Iris pigment epithelial cell (primary cell): ENCODE measurements around the gene TEP1.
"Not testable (repeated sequence)": the region's sequence is repeated elsewhere in the genome, so short reads cannot be mapped to it uniquely, and the experiment has no call there.

Experiments used
- DNase-seq: peaks from one replicate; pipeline ENCODE4 v3.0.0-alpha.2; 2011; ENCODE audit warnings: low read depth

Gene TEP1

DNA sequence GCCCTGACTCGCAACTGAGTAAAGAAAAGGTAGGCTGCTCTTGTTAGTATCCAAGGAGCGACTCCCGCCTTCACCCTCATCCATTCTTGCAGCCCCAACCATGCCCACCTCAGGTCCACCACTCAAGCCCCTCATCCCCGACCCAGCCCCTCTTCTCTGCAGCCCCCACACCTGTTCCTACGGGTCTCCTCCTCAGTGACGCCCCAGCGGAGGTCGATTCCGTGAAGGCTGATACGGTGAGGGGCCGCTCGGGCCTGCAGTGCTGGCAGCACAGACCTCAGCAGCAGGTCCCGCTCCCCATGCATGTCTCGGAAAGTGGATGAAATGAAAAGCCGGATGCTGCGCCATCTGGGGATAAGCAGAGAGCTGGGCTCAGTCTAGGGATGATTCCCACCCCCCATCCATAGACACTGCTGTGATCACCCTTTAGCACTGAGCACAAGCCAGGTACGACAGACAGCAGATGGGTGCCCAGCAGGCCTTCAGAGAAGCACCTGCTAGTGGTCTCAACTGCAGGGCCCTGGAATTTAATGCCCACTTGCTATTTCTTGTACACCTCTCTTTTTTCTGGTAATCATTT, 26.9 kb downstream of the TEP1 start:
- DNase-seq = no peak

DNA sequence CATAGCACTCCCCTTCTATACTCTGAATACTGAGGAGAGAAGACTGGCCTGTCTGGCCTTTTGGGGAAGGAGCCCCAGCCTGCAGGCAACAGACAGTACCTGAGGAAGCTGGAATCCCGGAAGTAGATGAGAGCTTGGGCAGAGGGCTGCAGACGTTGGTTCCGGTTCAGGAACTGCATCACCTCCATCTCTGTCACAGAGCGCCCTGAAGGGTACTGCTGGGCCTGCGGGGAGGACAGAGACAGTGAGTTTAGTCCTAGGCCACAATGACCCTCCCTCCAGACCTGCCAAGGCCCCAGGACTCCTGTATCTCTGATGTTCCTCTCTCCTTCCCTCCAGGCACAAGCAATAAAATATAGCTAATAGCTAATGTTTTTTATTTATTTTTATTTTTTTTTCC, 28.4 kb downstream of the TEP1 start:
- DNase-seq = no peak

DNA sequence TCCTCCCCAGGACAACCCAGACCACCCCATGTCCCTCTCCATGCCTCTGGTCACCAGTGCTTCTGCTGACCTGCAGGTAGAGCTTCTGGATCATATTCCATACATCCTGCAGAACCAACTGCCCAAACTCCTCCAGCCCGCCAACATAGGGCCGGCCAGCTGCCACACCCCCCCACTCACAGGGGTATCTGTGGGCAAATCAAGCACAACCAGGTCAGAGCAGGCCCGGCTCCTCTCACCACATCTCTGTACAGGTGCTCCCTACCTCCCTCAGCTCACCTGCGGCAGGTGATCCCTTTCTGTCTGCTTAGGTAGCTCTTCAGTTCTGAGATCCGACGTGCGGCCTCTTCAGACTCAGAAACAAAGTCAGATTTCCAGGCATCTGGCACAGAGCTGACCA, 29.0 kb downstream of the TEP1 start:
- DNase-seq = no peak

DNA sequence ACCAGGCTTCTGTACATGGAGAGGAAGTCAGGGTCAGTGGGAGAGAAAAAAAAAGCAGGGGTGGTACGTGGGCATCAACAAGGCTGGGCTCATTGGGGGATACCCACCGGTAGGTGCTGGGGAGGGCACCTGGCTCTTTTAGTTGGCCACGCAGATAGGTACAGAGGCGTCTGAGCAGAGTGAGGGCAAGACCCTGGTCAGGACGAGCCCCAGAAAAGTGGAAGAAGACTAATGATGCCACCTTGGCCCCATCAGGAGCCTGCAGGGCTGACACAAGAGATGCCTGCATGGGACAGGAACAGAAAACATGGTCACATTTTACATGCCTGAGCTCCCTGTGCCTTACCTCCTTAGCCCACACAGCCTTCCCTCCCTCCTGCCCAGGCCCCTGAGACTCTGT, 29.7 kb downstream of the TEP1 start:
- no peak for DNase-seq

DNA sequence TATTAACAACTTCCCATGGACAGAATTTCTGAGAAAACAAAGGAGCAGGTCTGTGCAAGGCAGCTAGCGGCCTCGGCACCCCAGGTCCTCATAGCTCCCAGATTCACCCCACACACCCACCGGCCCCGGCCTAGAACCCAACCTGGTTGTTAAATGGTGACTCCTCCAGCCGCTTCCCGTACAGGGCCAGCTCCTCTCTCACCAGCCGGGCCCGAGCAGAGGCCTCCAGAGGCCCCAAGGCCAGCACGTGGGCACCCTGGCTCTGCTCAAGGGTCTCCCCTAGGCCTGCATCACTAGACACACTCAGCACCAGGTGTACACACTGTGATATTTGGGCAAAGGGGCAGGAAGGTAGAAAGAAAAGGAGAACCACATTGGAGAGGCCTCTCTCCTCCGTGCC, 30.3 kb downstream of the TEP1 start:
- no peak for DNase-seq

DNA sequence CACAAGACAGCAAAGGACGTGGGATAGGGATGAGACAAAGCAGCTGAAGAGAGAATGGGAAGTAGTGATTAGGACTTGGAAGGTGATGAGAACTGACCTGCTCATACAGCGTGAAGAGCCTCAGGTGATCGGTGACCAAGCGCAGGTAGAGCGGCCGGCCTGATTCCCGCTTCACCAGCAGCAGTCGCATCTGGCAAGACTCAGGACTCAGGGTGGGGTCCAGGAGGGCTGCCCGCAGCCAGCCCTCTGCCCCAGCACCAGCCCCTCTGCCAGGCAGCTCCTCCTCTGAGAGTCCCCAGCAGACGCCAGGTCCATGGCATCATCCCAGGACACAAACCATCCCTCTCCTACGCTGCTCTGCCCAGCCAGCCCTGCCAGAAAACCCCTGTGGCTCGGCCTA, 30.8 kb downstream of the TEP1 start:
- DNase-seq = no peak

DNA sequence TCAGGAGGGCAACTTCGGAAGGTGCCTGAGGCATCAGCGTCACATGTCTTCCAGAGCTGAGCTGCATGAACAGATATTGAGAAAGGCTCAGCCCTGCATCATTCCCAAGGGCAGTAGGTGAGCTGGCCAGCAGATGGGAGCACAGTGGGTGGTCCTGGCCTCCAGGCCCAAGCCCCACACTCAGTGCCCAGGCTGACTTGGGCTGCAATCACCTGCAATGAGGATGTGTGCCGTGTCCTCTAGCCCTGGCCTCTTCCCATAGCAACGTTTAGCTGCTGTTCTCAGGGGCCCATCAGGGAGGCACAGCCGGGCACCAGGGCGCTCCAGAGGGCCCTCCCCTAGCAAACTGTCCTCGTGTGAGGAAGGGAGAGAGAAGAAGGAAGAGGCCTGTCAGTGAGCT, 32.0 kb downstream of the TEP1 start:
- DNase-seq = no peak

DNA sequence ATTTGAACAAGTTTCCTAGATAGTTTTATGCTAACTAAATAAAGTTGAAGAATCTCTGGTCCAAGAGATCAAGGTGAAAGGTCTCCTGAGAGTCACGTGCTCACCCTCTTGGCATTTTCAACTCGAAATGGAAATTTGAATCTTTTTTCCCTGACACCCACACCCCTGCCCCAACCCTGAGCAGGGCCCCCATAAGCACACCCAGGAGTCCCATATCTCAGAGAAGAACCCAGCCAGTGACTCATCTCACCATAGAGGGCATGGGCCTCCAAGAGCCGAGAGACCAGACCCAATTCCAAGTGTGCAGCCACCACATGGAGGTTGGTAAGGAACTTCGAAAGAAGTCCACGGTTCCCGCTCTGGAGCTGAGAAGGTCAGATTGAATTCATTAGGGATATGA, 32.6 kb downstream of the TEP1 start:
- DNase-seq = no peak

DNA sequence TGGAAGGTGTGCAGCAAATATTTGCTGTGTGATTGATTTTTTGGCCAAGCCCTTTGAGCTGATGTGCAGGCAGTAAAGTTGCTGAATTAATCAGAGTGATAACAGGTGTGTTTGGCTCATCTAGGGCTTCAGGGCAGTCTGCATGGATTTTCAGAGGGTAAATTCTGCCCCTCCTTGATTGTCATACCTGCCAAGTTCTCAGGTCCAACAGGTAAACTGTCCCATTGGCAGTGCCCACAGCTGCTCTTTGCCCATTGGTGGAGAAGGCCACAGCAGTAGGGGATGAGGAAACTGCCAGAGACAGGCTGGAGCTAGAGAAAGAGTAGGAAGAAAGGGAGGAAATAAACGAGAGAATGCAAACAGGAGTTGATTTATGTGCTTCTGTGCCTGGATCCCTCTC, 33.6 kb downstream of the TEP1 start:
- DNase-seq = no peak

DNA sequence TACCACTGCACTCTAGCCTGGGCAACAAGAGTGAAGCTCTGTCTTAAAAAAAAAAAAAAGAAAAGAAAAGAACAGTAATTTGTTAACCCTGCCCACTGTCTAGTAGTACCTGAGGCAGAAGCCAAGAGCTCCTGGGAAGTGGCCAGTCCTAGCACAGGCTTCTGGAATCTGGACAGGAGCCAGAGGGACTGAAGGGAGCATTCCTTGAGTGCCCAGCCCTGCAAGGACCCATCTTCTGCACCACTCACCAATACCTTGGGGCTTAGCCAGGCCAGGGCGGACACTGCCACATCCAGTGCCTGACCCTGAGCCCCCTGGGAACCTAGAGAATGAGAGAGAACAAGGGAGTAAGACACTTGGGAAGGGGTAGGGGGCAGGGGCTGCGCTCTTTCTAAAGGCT, 36.1 kb downstream of the TEP1 start:
- DNase-seq = no peak

DNA sequence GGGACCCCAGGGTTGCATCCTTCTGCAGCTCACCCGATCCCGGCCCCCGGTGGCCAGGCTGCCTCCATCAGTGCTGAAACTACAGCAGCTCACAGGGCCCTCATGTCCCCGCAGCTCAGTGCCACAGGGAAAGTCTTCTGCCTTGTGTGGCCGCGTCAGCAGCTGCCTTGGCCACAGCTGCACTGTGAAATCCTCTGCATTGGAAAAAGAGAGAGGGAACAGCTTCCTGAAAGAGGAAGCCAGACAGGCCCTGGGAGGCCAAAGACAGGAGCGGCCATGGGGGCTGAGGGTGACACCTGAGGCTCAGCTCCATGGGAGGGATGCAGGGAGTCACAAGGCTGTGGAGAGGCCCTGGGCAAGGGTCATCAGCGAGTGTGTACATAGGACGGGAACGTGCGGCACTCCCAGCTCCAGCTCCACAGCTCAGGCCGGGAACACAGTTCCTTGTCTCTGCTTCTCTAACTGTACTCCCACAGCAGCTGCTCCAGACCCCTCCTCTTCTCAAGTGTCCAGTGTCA, 37.2 kb downstream of the TEP1 start:
- no peak for DNase-seq

DNA sequence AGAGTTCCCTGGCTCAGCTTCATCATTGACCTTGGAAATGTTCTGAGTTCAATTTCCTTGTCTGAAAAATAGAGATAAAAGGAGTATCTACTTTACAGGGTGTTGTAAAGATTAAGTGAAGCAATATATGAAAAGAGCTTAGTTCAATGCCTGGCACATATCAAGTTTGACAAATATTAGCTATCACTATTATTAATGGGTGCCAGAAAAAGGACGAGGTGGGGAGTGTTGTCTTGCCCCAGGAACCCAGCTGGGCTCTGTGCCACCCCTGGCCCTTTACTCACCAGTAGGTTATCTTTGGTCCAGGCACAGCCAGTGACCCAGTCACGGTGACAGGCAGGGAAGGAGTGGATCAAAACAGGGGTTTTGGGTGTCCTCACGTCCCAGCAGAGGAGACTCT, 37.8 kb downstream of the TEP1 start:
- no peak for DNase-seq

DNA sequence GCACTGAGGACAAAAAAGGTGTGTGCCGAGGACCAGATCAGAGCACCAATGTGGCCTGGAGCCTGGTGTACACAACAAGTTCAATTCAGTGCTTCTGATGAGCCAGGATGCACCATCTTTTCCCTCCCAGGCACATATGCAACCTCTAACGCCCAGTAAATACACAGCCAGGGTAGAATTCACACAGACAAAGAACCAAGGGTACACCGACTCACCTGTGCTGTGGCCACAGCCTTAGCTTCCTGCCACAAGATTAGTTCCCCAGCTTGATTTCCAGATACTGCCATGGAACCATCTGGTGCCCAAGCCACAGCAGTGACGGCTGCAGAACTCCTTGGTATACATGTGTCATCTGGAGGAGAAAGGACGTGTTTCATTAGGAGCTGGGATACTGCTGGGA, 40.5 kb downstream of the TEP1 start:
- DNase-seq = no peak

DNA sequence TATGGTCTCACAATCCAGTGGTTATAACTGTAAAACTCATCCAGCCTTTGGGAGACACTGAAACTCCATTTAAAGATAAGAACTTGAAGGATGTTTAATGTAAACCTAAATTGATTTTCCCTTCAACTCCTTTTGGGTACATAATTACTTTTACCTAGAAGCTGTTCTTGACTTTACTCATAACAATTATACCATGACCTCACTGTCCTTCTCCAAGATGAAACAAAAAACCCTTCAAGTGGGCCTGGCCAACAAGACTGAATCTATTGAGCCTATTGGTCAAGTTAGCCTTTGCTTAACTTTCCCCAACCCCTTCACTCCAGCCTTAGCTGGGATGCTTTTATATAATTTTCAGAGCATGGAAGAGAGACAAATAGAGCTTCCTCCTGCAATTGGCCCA, 47.4 kb downstream of the TEP1 start:
- no peak for DNase-seq

DNA sequence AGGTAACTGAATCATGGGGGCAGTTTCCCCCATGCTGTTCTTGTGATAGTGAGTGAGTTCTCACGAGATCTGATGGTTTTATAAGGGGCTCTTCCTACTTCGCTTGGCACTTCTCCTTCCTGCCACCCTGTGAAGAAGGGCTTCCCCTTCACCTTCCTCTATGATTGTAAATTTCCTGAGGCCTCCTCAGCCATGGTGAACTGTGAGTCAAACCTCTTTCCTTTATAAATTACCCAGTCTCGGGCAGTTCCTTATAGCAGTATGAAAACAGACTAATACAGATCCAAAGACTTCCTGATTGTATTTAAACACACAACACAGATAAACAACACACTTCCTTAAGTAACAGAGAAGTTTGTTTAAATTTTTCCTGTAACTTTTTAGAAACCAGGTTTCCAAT, 54.8 kb downstream of the TEP1 start:
- DNase-seq = not testable (repeated sequence)

DNA sequence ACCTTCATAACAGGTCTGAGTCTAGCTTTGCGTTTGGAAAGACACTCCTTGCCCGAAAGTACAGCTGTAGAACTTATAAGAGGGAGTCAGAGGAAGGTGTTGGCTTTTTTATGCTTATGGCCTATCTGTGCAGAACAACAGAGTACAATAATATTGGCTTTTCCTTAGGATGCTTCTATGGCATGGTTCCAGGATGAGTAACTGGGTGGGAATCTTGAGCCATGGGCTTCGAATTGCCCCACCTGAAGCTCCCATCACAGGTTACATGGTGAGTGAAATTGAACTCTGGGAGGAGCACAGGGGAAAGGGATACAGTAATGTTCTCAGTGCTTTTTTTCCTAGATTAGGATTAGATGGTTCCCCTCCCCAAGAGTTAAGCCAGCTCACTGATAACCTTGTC, 56.9 kb downstream of the TEP1 start:
- peak; percentile 24 for DNase-seq

DNA sequence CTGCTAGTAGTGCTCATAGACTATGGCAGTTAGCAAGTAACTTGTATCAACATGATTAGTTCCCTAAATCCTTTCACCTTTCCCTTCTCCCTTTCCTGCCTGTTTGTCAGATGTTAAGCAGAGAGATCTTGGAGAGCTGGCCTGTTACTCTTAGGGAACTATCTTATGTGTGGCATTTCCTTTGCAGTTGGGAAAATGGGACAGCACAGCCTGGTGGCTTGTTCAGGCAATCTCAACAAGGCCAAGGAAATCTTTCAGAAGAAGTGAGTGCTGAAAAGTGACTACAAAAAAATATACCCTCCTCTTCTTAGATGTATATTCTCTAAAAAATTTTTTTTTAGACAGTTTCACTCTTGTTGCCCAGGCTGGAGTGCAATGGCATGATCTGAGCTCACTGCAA, 62.4 kb downstream of the TEP1 start:
- DNase-seq = peak; percentile 29

DNA sequence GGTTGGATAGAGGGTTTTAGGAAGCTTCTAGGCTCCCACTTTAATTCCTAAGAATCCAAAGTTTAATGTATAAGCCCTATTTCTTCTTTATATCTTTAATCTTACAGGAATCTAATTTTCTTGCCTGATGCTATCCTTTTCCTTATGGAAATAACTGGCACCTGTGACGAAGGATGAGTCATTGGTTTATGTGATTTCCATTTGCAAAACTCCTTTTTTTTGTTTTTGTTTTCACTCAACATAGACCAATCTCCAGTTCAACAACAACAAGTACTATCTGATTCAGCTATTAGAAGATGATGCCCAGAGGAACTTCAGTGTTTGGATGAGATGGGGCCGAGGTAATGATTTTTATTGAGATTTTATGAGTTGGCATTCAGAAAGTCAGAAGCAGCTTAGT, 63.0 kb downstream of the TEP1 start:
- peak; percentile 18 for DNase-seq

DNA sequence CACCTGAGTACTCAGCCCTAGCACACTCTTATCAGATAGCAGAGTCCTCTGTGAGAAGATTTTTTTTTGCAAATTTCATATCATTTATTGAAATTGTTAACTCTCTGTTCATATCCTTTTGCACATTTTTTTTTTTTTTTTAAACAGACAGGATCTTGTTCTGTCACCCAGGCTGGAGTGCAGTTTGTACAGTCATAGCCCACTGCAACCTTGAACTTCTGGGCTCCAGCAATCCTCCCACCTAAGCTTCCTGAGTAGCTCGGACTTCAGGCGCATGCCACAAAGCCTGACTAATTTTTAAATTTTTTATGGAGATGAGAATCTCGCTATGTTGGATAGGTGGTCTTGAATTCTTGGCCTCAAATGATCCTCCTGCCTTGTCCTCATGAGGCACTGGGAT, 65.6 kb downstream of the TEP1 start:
- DNase-seq = peak; percentile 62

DNA sequence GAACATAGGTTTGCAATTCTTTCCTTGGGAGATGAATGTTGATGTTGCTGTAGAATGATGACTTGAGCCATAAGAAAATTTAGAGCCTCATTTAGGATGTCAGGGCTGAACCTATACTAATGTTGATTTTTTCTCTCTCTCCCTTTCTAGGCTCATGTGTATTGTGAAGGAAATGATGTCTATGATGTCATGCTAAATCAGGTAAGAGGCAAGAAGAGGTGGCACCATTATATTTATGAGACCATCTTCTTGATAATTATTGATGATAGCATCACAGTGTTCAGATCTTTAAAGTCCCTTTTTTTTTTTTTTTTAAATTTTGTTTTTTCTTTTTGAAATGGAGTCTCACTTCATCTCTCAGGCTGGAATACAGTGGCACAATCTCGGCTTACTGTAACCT, 66.6 kb downstream of the TEP1 start:
- DNase-seq = no peak

DNA sequence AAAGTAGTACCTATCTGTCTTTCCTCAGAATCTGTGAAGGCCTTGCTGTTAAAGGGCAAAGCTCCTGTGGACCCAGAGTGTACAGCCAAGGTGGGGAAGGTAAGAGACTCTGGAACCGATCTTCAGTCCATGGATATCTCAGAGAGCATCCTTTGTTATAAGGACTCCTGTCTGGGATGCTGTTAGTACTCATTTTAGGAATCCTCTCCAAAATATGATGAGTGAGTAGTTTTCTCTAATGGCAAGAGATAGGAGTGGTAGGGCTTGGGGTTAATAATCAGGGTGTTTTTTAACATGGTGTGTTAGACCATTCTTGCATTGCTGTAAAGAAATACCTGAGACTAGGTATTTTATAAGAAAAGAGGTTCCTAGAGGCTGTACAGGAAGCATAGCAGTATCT, 67.9 kb downstream of the TEP1 start:
- no peak for DNase-seq

DNA sequence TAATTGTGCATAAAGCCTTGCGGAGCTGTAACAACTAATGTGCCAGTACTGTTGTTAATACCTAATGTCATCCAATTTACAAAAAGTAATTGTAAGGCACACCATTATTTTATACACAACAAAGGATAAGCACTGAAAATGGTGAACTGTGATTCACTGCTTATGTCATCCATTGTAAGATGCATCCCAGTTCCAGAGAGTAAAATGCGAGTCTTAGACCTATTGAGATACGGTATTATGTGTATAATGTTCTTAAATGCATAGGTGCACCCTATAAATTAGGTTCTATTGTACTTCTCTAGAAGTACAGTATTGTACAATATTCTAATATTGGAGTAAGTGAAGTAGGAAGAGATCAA, 69.5 kb downstream of the TEP1 start:
- DNase-seq = peak; percentile 40

DNA sequence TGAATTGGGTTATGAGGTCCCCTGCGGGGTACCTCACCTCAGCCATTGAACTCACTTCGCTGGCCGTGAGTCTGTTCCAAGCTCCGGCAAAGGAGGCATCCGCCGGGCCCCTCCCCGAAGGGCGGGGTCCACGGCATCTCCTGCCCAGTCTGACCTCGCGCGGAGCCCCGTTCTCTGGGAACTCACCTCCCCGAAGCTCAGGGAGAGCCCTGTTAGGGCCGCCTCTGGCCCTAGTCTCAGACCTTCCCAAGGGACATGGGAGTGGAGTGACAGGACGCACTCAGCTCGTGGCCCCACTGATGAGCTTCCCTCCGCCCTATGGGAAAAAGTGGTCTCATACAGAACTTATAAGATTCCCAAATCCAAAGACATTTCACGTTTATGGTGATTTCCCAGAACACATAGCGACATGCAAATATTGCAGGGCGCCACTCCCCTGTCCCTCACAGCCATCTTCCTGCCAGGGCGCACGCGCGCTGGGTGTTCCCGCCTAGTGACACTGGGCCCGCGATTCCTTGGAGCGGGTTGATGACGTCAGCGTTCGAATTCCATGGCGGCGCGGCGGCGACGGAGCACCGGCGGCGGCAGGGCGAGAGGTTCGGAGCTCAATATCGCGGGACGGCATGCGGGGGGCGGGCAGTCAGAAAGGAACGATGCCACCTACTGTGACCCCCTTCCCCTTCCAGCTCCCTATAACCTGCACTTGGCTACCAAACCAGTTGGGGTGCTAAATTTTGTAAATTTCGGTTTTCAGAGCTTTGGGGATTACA, 70.0 kb downstream of the TEP1 start, which contains the start of gene PARP2:
TSS of gene PARP2 (plus strand) at position 544 of the 770 bp plus-strand sequence. CDS start at position 551, 7 bp downstream.
- peak; percentile 100 for DNase-seq

DNA sequence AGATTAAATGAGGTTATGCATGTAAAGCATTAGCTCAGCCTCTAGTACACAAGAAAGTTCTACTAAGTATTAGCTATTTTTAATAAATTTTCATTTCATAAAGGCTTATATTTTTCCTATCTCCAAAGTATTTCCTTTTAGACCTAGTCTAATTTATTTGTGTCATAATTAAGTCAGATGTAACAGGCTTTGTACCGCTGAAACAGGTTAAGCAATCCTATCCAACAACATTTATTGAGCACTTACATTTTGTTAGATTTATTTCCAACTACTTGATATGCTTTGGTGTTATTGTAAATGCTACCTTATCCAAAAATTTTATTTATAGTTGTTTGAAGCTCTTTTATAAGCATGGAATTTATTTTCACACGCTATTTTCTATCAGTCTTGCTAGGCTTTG, 71.7 kb downstream of the TEP1 start:
- DNase-seq = no peak
